ENCODE results near the gene PLD4. TPM values are rescaled to one million over a fixed set of nuclear protein-coding genes. Genes with fewer than 3 reads are reported as not detected.

The PLD4 gene
- total RNA-seq, 2 donors from 2014 or later, result not detected

GRCh38 chr14:104893435-104894207 lies 31.1 kb upstream of the PLD4 start:
- H3K9ac ChIP-seq (ENCODE audit: extremely low read depth, low read length, poor library complexity, severe bottlenecking), result no peak overlapping the region
- no peaks in the 10 kb centered on the region for H3K36me3 Mint-ChIP-seq (ENCODE audit: low read depth)
- 91 to 94% methylated on average over 22 to 39 of the region's 39 CpGs for WGBS, 2 experiments (ENCODE audit: insufficient coverage in 1 of 2, insufficient read length in 1 of 2)

GRCh38 chr14:104894331-104895206 lies 30.1 kb upstream of the PLD4 start:
- WGBS, 2 experiments (ENCODE audit: insufficient coverage in 1 of 2, insufficient read length in 1 of 2), result 91 to 96% methylated on average over 9 to 30 of the region's 30 CpGs
- peak; percentile 20 for TF ChIP-seq CTCF (conservative IDR thresholded peaks at IDR 0.05)
- Histone ChIP-seq H3K9me3 (ENCODE audit: control insufficient read depth, low read length) (no peaks in the 10 kb centered on the region), H3K9ac (ENCODE audit: extremely low read depth, low read length, poor library complexity, severe bottlenecking) (no peak overlapping the region), H3K36me3 (ENCODE audit: control insufficient read depth, insufficient read depth, low read length) (no peaks in the 10 kb centered on the region), H3K4me1 (ENCODE audit: control insufficient read depth, insufficient read depth, low read length) (no peaks in the 10 kb centered on the region), H3K4me3 (ENCODE audit: low read length) (no peak overlapping the region), H3K27me3 (ENCODE audit: control insufficient read depth, insufficient read depth, low read length, poor library complexity, severe bottlenecking) (no peaks in the 10 kb centered on the region), H3K27ac (ENCODE audit: low read depth, low read length) (no peak overlapping the region)
- Mint-ChIP-seq H3K4me1 (no peaks in the 10 kb centered on the region), H3K4me3 (no peak overlapping the region), H3K9me3 (no peaks in the 10 kb centered on the region), H3K27ac (no peak overlapping the region), H3K27me3 (ENCODE audit: insufficient read depth) (no peaks in the 10 kb centered on the region), H3K36me3 (ENCODE audit: low read depth) (no peaks in the 10 kb centered on the region)
- DNase-seq, result peak; percentile 42

More at GRCh38 chr14:104893435-104894207, 31.1 kb upstream of the PLD4 start:
- H3K27ac Mint-ChIP-seq, result no peak overlapping the region
- Histone ChIP-seq H3K4me3 (ENCODE audit: low read length) (no peak overlapping the region), H3K4me1 (ENCODE audit: control insufficient read depth, insufficient read depth, low read length) (no peaks in the 10 kb centered on the region), H3K36me3 (ENCODE audit: control insufficient read depth, insufficient read depth, low read length) (no peaks in the 10 kb centered on the region), H3K27ac (ENCODE audit: low read depth, low read length) (no peak overlapping the region), H3K27me3 (ENCODE audit: control insufficient read depth, insufficient read depth, low read length, poor library complexity, severe bottlenecking) (no peaks in the 10 kb centered on the region), H3K9me3 (ENCODE audit: control insufficient read depth, low read length) (no peaks in the 10 kb centered on the region)
- H3K4me3 Mint-ChIP-seq, result no peak overlapping the region
- H3K9me3 Mint-ChIP-seq, result no peaks in the 10 kb centered on the region
- TF ChIP-seq CTCF (conservative IDR thresholded peaks at IDR 0.05), result no peak
- H3K27me3 Mint-ChIP-seq (ENCODE audit: insufficient read depth), result no peaks in the 10 kb centered on the region
- H3K4me1 Mint-ChIP-seq, result no peaks in the 10 kb centered on the region
- peak; percentile 43 for DNase-seq

GRCh38 chr14:104895207-104895785 lies 29.4 kb upstream of the PLD4 start:
- Mint-ChIP-seq H3K4me3 (no peak overlapping the region), H3K9me3 (no peaks in the 10 kb centered on the region), H3K36me3 (ENCODE audit: low read depth) (no peaks in the 10 kb centered on the region), H3K27ac (no peak overlapping the region), H3K27me3 (ENCODE audit: insufficient read depth) (no peaks in the 10 kb centered on the region), H3K4me1 (no peaks in the 10 kb centered on the region)
- DNase-seq, result peak; percentile 32
- Histone ChIP-seq H3K27me3 (ENCODE audit: control insufficient read depth, insufficient read depth, low read length, poor library complexity, severe bottlenecking) (no peaks in the 10 kb centered on the region), H3K9me3 (ENCODE audit: control insufficient read depth, low read length) (no peaks in the 10 kb centered on the region), H3K27ac (ENCODE audit: low read depth, low read length) (no peak overlapping the region), H3K4me1 (ENCODE audit: control insufficient read depth, insufficient read depth, low read length) (no peaks in the 10 kb centered on the region), H3K4me3 (ENCODE audit: low read length) (no peak overlapping the region), H3K9ac (ENCODE audit: extremely low read depth, low read length, poor library complexity, severe bottlenecking) (no peak overlapping the region), H3K36me3 (ENCODE audit: control insufficient read depth, insufficient read depth, low read length) (no peaks in the 10 kb centered on the region)
- TF ChIP-seq CTCF (conservative IDR thresholded peaks at IDR 0.05), result no peak
- WGBS, 2 experiments (ENCODE audit: insufficient coverage in 1 of 2, insufficient read length in 1 of 2), result 91 to 96% methylated on average over 6 to 9 of the region's 9 CpGs
